ENCODE results near the gene TMEM170B.

TMEM170B gene, protein sequence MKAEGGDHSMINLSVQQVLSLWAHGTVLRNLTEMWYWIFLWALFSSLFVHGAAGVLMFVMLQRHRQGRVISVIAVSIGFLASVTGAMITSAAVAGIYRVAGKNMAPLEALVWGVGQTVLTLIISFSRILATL

DNA sequence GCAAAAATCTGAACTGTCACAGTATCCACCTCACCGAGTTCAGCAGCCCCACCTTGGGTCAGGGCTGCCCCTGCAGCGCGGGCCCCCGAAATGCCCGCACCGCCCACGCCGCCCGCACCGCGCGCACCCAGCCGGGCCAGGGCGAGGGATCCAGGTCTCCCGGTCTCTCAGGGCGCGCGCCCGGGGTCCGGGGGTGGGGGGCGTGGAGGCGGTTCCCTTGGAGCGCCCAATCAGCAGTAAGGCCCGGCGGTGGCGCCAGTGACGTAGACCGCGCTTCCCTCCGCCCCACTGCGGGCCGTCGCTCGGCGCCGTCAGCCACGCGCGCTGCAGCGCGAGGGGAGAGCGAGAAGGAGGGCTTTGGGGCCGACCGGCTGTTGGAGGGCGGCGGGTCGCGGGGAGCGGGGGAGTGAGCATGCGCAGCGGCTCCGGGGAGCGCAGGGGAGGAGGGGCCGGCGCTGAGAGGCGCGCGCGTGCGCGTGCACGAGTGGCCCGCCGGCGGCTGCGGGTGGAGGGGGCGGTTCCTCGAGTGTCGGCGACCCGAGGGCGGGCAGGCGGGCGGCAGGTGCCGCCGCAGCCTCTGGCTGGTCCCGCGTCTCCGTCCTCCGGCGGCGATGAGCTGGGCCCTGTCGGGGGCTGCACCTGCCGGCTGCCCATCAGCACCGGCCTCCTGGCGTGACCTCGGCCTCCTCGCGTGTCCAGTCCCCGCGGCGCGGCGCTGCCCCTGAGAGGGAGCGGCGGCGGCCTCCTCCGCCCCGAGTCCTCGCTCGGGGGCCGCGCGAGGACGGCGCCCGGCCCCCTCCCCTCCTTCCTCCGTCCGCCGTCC, at the start of gene TMEM170B:
TMEM170B (plus strand) TSS at position 521 of the 823 bp plus-strand sequence. CDS start 529 bp downstream, outside the sequence.
- peak; percentile 88 for DNase-seq (ENCODE audit: low spot score)

- no peak for DNase-seq (ENCODE audit: low spot score)
These were observed 46.6 kb upstream of the TMEM170B start for GRCh38 chr6:11490996-11491395.

- no peak for DNase-seq (ENCODE audit: low spot score)
These were observed 45.7 kb upstream of the TMEM170B start for GRCh38 chr6:11491596-11492463.

DNA sequence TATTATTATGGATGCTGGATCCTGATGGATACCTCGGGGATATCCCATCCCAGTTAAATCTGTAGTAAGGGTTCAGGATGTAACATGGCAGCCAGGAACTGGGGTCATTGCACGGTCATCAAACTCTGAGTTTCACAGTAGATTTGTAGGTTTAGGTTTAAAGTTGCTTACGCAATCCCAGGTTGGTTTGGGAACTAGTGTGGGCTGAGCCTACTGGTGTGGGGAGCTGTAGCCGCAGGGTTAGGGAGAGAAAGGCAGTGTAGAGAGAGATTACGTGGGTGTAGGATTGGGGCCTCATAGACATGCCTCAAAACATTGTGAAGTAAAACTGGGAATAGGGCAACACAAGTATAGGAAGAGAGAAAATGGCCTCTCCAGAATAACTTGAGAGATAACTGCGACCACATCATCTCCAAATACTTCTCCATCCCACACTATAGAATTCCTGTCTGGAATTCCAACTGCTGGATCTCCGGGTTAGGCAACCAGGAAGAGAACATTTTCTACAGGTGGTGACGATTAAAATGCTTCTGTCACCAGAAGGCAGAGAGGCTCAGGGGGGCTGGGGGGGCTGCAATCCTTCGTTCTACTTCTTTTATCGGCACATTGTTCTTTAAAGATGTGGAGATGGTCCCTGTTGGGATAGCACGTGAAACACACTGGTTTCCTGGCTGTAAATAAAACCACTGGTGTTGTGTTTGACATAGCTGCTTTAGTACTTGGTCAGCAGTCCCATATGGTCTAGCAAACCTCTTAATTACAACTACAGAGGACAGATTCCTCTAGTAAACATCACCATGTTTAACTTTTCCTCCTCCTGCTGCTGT, 44.9 kb upstream of the TMEM170B start:
- no peak for DNase-seq (ENCODE audit: low spot score)

GRCh38 chr6:11493974-11494373, 43.6 kb upstream of the TMEM170B start:
- no peak for DNase-seq (ENCODE audit: low spot score)

DNA sequence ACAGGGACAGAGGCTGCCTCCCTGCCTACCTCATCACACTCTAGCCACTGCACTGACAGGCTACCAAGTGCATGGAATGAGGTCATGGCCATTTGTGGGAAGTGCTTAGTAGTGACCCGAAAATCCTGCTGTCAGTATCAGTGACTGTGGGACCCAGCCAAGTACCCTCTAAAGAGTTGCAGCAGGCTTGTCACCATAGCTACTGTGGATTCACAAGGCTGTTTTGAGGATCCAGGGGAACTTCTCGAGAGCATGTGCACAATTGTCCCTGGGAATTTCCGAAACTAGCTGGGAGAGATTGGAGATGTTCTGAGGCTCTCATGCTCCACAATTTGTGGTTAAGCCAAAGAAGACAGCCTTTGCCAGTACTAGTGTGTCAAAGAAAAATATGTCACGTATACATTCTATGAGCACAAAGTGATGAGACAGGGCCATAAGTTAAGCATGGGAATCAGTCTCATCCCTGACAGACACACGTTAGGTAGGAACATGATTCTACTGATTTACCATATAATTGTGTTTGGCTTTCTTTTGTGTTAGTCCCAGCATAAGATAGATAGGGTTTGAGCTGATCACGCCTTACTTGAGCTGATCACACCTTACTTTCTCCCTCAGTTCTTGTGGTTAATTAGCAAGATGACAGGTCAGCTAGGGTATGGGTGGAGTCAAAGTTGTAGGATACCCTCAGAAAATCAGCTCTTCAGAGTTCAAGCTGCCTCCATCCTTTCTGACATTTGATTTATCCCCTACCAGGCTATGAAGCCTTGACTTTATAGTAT, 42.6 kb upstream of the TMEM170B start:
- no peak for DNase-seq (ENCODE audit: low spot score)

GRCh38 chr6:11495565-11496145, 41.9 kb upstream of the TMEM170B start:
- DNase-seq (ENCODE audit: low spot score), result no peak

- DNase-seq (ENCODE audit: low spot score), result peak; percentile 76
These were observed 41.1 kb upstream of the TMEM170B start for GRCh38 chr6:11496152-11497060.

GRCh38 chr6:11497107-11497506, 40.4 kb upstream of the TMEM170B start:
- no peak for DNase-seq (ENCODE audit: low spot score)

DNA sequence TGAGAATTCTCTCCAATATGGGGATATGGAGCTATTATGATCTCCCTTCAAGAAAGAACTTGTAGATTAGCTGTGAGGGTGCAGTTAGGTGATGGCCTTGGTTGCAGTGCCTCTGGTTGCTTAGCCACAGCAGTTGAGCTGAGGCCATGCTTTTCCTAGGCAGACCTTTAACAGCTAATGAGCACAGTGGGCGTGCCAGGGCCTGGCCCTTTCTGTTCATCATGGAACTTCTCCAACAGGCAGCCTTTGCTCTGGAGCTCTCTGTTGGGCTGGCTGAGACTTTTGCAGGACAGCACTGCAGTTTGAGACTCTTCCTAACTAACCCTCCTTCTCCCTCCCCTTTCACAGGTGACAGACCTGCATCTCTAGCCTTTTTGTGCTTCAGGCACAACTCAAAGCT, 39.7 kb upstream of the TMEM170B start:
- no peak for DNase-seq (ENCODE audit: low spot score)

DNA sequence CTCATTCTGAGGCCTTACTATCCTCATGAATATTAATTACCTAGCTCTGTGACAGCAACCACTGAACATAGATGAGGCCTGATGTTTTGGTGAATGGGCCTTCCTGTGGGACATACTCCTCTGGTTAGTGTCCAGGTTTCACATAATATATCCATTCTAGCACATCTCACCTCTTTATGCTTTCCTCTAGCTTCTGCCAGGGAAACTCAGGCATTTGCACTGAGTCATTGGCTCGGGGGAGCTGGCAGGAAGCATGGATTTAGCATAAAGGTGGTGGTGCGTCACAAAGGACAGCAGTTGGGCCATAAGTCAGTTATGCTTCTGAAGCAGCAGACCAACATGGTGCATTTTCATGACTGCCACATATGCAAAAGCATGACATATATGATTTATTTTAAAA, 37.5 kb upstream of the TMEM170B start:
- no peak for DNase-seq (ENCODE audit: low spot score)

DNA sequence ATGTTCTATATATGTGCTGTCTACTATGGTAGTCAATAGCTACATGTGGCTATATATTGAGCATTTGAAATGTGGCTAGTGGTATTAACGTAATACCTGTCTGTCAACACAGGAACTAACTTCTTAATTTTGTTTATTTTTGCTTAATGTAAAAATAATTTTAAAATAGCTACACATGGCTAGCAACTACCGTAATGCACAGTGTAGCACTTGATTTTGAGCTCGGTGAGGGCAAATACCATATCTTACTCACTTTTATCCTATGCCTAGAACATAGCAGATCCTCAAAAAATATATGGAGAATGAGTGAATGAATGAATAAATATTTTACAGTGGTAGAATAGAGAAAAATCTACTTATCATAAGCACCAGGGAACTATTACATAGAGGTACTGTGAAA, 28.1 kb upstream of the TMEM170B start:
- no peak for DNase-seq (ENCODE audit: low spot score)

GRCh38 chr6:11514672-11515071, 22.9 kb upstream of the TMEM170B start:
- no peak for DNase-seq (ENCODE audit: low spot score)

DNA sequence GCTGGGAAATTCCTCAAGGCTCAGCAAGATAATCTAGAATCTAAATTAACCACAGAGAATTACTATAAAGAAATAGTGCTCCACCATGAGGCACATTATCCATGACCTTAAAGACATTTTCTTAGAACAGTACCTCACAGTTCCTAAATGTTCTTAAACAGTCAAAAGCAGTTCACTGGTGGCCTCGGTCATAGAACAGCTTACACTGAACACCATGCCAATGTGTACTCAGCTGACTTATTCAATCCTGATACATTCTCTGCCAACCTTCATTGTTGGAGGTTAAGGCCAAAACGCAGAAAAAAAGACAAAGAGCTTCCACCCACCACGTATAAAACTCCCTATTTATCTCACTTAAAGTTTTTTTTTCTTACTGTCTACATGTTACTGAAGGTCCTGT, 21.8 kb upstream of the TMEM170B start:
- DNase-seq (ENCODE audit: low spot score), result no peak

GRCh38 chr6:11522812-11523605, 14.5 kb upstream of the TMEM170B start:
- no peak for DNase-seq (ENCODE audit: low spot score)

GRCh38 chr6:11525468-11526155, 11.9 kb upstream of the TMEM170B start:
- DNase-seq (ENCODE audit: low spot score), result no peak

GRCh38 chr6:11526156-11526505, 11.4 kb upstream of the TMEM170B start:
- no peak for DNase-seq (ENCODE audit: low spot score)

DNA sequence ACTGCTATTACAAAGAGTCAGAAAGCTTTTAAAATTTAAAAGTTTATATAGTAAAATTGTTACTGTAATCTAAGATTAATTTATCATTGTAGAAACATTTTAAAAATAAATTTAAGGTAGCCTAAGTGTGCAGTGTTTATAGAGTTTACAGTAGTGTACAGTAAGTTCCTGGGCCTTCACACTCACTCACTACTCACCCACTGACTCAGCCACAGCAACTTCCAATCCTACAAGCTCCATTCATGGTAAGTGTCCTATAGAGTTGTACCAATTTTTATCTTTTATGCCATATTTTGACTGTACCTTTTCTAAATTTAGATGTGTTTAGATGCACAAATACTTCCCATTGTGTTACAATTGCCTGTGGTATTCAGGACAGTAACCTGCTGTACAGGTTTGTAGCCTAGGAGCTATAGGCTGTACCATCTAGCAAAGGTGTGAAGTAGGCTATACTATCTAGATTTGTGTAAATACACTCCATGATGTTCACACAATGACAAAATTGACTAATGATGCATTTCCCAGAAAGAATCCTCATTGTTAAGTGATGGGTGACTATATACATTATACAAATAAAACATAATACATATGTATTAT, 10.2 kb upstream of the TMEM170B start:
- no peak for DNase-seq (ENCODE audit: low spot score)
